SU-DHL-6 (cell line): Measurements from ENCODE around the gene KLHL25.

Source experiments
- H2AFZ ChIP-seq: fragments of 200-600 bp; sonication (generic); 2 replicates; pipeline ENCODE4 v1.6.1; 2014; ENCODE audit warnings: low read depth, mild to moderate bottlenecking, moderate library complexity, mixed read lengths, antibody characterized with exemption, low read length; ENCODE audit not compliant: severe bottlenecking
- H3F3A ChIP-seq: fragments of 200-600 bp; shearing (Covaris generic); 2 replicates; pipeline ENCODE4 v1.6.0; 2016; ENCODE audit warnings: antibody characterized with exemption, mild to moderate bottlenecking; ENCODE audit not compliant: insufficient read depth
- H3K27ac ChIP-seq: fragments of 200-600 bp; sonication (generic); 2 replicates; pipeline ENCODE4 v1.5.1; 2016; ENCODE audit warnings: low read depth, mild to moderate bottlenecking, low read length, moderate library complexity, mixed read lengths
- H3K27me3 ChIP-seq: fragments of 200-600 bp; sonication (generic), shearing (Covaris generic); 2 replicates; pipeline ENCODE4 v1.6.0; 2014; ENCODE audit warnings: mild to moderate bottlenecking, low read length
- H3K36me3 ChIP-seq: fragments of 200-600 bp; sonication (generic); 2 replicates; pipeline ENCODE4 v1.6.1; 2014; ENCODE audit warnings: mild to moderate bottlenecking, low read length, mixed read lengths
- H3K4me2 ChIP-seq: fragments of 300-600, 200-600 bp; shearing (Covaris generic), sonication (generic); 2 replicates; pipeline ENCODE4 v1.6.0; 2014; ENCODE audit warnings: low read length, low read depth, mild to moderate bottlenecking; ENCODE audit not compliant: poor library complexity, severe bottlenecking
- H3K4me3 ChIP-seq: fragments of 200-600 bp; sonication (generic); 2 replicates; pipeline ENCODE4 v1.5.1; 2014; ENCODE audit warnings: antibody characterized with exemption, low read length, mild to moderate bottlenecking, mixed read lengths; ENCODE audit not compliant: insufficient read depth, poor library complexity, severe bottlenecking
- H3K79me2 ChIP-seq: fragments of 200-600 bp; sonication (generic); 2 replicates; pipeline ENCODE4 v1.6.1; 2014; ENCODE audit warnings: mild to moderate bottlenecking, low read length, moderate library complexity; ENCODE audit not compliant: insufficient read depth
- H3K9ac ChIP-seq: fragments of 200-600 bp; sonication (generic); 2 replicates; pipeline ENCODE4 v1.7.0; 2014; ENCODE audit warnings: mild to moderate bottlenecking, low read length
- H3K9me2 ChIP-seq: fragments of 200-600 bp; sonication (generic); replicated peaks from 2 replicates; pipeline ENCODE4 v1.6.1; 2014; ENCODE audit warnings: low read length; ENCODE audit not compliant: insufficient read depth
- H3K9me3 ChIP-seq: fragments of 200-600 bp; sonication (generic); 2 replicates; pipeline ENCODE4 v1.6.1; 2014; ENCODE audit warnings: low read length, mixed read lengths; ENCODE audit not compliant: insufficient read depth
- H4K20me1 ChIP-seq: fragments of 200-600 bp; sonication (generic); 2 replicates; pipeline ENCODE4 v1.6.1; 2014; ENCODE audit warnings: low read depth, mild to moderate bottlenecking, antibody characterized with exemption, low read length, moderate library complexity, mixed read lengths
- CTCF ChIP-seq: fragments of 200-600 bp; sonication (generic); IDR thresholded peaks from one replicate; pipeline ENCODE4 v1.5.1; 2017; ENCODE audit warnings: antibody characterized with exemption, mild to moderate bottlenecking, low read length, moderate library complexity; ENCODE audit not compliant: insufficient read depth, poor library complexity, severe bottlenecking
- EZH2phosphoT487 ChIP-seq: fragments of 200-600 bp; sonication (generic), shearing (Covaris generic); conservative IDR thresholded peaks from 2 replicates; pipeline ENCODE4 v1.6.1; 2018; ENCODE audit warnings: mild to moderate bottlenecking, antibody characterized with exemption, low read length, moderate library complexity, mixed read lengths

Gene KLHL25

GRCh38 chr15:85825118-85825517 lies 30.4 kb upstream of the KLHL25 start:
- Histone ChIP-seq H3F3A (no peaks in the 10 kb centered on the region), H3K36me3 (no peaks in the 10 kb centered on the region), H3K79me2 (no peaks in the 10 kb centered on the region), H3K4me2 (no peak overlapping the region), H3K27ac (no peak overlapping the region), H3K9me3 (no peaks in the 10 kb centered on the region), H3K4me3 (no peak overlapping the region), H2AFZ (no peak overlapping the region), H4K20me1 (no peaks in the 10 kb centered on the region), H3K27me3 (no peaks in the 10 kb centered on the region), H3K9ac (no peak overlapping the region), H3K9me2 (no peaks in the 10 kb centered on the region)
- TF ChIP-seq CTCF (no peak), EZH2phosphoT487 (no peak)

DNA sequence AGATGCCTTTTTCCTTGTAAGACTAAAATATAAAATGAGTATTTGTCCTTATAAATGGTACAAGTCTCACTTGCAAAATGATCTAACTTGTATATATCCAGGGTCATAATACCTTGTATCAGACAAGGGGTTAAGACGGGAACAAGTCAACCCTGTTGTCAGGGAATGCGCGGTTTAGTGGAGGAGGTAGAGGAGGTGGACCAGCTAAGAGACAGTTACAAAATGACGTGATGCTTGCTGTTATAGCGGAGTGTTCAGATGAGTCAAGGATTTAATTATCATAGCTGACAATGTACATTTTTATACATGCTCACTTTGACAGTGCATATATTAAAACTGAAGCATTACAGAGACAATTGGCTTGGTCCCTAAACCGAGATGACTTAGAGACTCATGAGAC lies 26.8 kb upstream of the KLHL25 start:
- Histone ChIP-seq H3K9me3 (no peaks in the 10 kb centered on the region), H2AFZ (no peak overlapping the region), H3K4me2 (no peak overlapping the region), H3K9me2 (no peaks in the 10 kb centered on the region), H3K36me3 (no peaks in the 10 kb centered on the region), H3K4me3 (no peak overlapping the region), H3K9ac (no peak overlapping the region), H3K27me3 (no peaks in the 10 kb centered on the region), H3K27ac (no peak overlapping the region), H4K20me1 (no peaks in the 10 kb centered on the region), H3F3A (no peaks in the 10 kb centered on the region), H3K79me2 (no peaks in the 10 kb centered on the region)
- TF ChIP-seq CTCF = no peak
- no peak for TF ChIP-seq EZH2phosphoT487

DNA sequence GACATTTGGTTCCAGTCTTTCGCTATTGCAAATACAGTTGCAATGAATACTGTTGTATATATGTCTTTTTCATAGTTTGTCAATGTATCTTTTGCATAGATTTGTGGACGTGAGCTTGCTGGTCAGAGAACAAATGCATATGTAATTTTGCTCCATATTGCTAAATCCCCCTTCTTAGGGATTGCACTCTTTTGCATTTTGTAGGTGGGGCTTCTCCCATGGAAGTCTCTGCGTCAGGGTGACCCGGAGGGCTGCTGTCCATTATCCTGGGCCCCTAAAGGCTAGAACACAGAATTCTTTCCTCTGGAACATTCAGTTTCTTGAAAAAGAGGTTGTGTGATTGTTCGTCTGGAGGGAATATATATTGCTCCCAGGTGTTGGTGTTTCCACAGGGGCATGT lies 25.2 kb upstream of the KLHL25 start:
- Histone ChIP-seq H3K9ac (no peak overlapping the region), H3K9me2 (no peaks in the 10 kb centered on the region), H3K4me3 (no peak overlapping the region), H3K27ac (no peak overlapping the region), H3K9me3 (no peaks in the 10 kb centered on the region), H3K36me3 (no peaks in the 10 kb centered on the region), H4K20me1 (no peaks in the 10 kb centered on the region), H3K27me3 (no peaks in the 10 kb centered on the region), H3K4me2 (no peak overlapping the region), H2AFZ (no peak overlapping the region), H3K79me2 (no peaks in the 10 kb centered on the region), H3F3A (no peaks in the 10 kb centered on the region)
- TF ChIP-seq EZH2phosphoT487 (no peak), CTCF (no peak)

DNA sequence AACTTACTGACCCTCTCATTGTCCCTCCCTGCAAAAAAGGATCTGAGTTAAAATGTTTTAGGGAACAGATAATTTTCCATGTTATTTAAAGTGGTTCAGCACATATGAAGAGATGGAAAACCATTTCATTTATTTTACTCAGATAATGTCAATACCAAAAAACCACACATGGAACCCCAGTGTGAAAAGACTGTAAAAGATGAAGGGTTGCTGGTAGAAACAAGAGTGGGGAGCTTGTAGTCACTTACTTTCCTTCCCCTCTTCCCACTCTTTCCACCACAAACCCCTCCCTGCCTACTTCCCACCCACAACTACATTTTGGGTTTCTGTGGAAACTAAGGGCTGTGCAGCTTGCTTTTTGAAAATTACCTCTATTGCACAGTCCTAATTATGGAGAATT lies 18.5 kb upstream of the KLHL25 start:
- Histone ChIP-seq H3K4me2 (no peak overlapping the region), H2AFZ (no peak overlapping the region), H3K9ac (no peak overlapping the region), H3K27me3 (no peaks in the 10 kb centered on the region), H3K9me2 (no peaks in the 10 kb centered on the region), H3K36me3 (no peaks in the 10 kb centered on the region), H3F3A (no peaks in the 10 kb centered on the region), H3K4me3 (no peak overlapping the region), H3K79me2 (no peaks in the 10 kb centered on the region), H3K9me3 (no peaks in the 10 kb centered on the region), H3K27ac (no peak overlapping the region), H4K20me1 (no peaks in the 10 kb centered on the region)
- no peak for TF ChIP-seq CTCF
- TF ChIP-seq EZH2phosphoT487 = no peak
